Right lobe of liver (tissue), 6 donors: ENCODE data around the gene PVR. TPM values are rescaled to one million over a fixed set of nuclear protein-coding genes. Genes with fewer than 3 reads are reported as not detected.

Experiments
- ATAC-seq, 4 donors: fragments of 200-7000 bp; cut with Tn5 transposase; one replicate each; pipeline ENCODE4 v1.9.1; 2020; ENCODE audit warnings: mild to moderate bottlenecking in 4 of 4, moderate library complexity in 4 of 4
- DNase-seq, 3 donors: peaks; one replicate each; pipeline ENCODE4 v3.0.0-alpha.2; 2020
- H3K27ac ChIP-seq, 3 donors: fragments of 200-600 bp; one replicate each; pipeline ENCODE4 v1.8.0; 2022
- H3K27me3 ChIP-seq, 2 donors: fragments of 200-600 bp; one replicate each; pipeline ENCODE4 v1.8.0; 2022
- H3K36me3 ChIP-seq, 4 donors: fragments of 200-600 bp; sonication (generic) in 1 of 4; one replicate each; pipeline versions ENCODE4 v1.5.1 to v1.8.0; 2017 to 2022; ENCODE audit warnings: control low read depth in 1 of 4
- H3K4me1 ChIP-seq, 4 donors: fragments of 200-600 bp; sonication (generic) in 1 of 4; one replicate each; pipeline versions ENCODE4 v1.5.1 to v1.8.0; 2017 to 2022; ENCODE audit warnings: control low read depth in 1 of 4
- H3K4me3 ChIP-seq, 3 donors: fragments of 200-600 bp; one replicate each; pipeline ENCODE4 v1.8.0; 2022
- H3K9me3 ChIP-seq, 4 donors: fragments of 200-600 bp; sonication (generic) in 1 of 4; one replicate each; pipeline versions ENCODE4 v1.5.1 to v1.8.0; 2017 to 2022; ENCODE audit warnings: control low read depth in 1 of 4
- POLR2A ChIP-seq: fragments of 450-650 bp; IDR thresholded peaks from one replicate; pipeline ENCODE4 v1.6.1; 2017; ENCODE audit warnings: antibody characterized with exemption, mild to moderate bottlenecking
- WGBS: methylation state at CpG from one replicate; pipeline ENCODE4 v1.1.6; 2018; ENCODE audit warnings: low coverage, low lambda C conversion rate; ENCODE audit not compliant: insufficient coverage; ENCODE audit errors: missing lambda C conversion rate; 5-methylcytosine and 5-hydroxymethylcytosine counted together
- intact Hi-C, 2 donors: fragments of 100-400 bp; cut with DNase I; formaldehyde crosslinking; loops; one replicate each; pipeline versions ENCODE4 v1.11.2 to v1.14.1; 2022
- total RNA-seq, 6 experiments: library from RNA; depleted of rRNA in 2 of 6; stranded (reverse); fragments of >200 nt in 2 of 6; fragmentation: NEBNext Ultra II Directional in 3 of 6; extraction: Animal tissue kit (Norgen Biotek cat#: 25700) in 3 of 6; gene quantifications; one replicate each; pipeline versions ENCODE4 v1.1.0 to v1.2.4, GENCODE V29; 2016 to 2023
- TF ChIP-seq, protein P1 (sequence below), 4 donors: fragments of 200-600 bp in 3 of 4; fragments of 450-650 bp in 1 of 4; IDR thresholded peaks; one replicate each; pipeline versions ENCODE4 v1.5.1 to v1.8.0; 2016 to 2022; ENCODE audit warnings: antibody characterized with exemption in 4 of 4, mild to moderate bottlenecking in 2 of 4
- donor health status: DM: no; HTN: yes; CAD: no.
- donor health status: DM: no; HTN: no; CAD: no.
- donor health status: DM: no; HTN: no; CAD: no.
- donor health status: DM: no; HTN: yes; CAD: no.
- donor health status: DM: no; HTN: yes; CAD: no.

PVR gene
- total RNA-seq, 6 experiments from 2014 or later, result 26.6 to 66.6 (median 55.5) TPM

DNA sequence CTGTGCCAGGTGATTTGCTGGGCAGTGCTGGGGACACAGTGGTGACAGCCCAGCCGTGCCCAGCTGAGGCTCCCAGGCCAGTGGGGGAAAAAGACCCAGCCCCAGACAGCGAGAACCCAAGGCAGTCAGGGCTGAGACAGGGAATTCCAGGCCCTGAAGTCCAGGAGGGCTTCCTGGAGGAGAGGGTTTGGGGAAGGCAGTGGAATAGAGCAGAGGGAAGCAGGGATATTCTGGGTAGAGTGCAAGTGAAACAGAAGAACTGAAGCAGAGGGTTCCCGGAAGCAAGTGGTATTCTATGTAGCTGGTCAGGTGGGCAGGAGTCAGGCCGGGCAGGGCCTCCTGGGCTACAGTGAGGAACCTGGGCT is 53.9 kb downstream of the PVR start:
- Histone ChIP-seq H3K4me3 (no peak overlapping the region), H3K27me3 (no peaks in the 10 kb centered on the region), H3K36me3 (no peaks in the 10 kb centered on the region), H3K4me1 (peaks cover 0 to 44% (median 21%) of the 10 kb centered on the region in 4 donors), H3K9me3 (no peaks in the 10 kb centered on the region), H3K27ac (peak overlapping the region in 1 of 3 donors; percentile 37)
- 83% methylated on average over 2 of the region's 4 CpGs for WGBS
- DNase-seq (no peak), ATAC-seq (peak in 1 of 4 donors; percentile 12)
- no peak for TF ChIP-seq POLR2A
- TF ChIP-seq, protein P1, sequence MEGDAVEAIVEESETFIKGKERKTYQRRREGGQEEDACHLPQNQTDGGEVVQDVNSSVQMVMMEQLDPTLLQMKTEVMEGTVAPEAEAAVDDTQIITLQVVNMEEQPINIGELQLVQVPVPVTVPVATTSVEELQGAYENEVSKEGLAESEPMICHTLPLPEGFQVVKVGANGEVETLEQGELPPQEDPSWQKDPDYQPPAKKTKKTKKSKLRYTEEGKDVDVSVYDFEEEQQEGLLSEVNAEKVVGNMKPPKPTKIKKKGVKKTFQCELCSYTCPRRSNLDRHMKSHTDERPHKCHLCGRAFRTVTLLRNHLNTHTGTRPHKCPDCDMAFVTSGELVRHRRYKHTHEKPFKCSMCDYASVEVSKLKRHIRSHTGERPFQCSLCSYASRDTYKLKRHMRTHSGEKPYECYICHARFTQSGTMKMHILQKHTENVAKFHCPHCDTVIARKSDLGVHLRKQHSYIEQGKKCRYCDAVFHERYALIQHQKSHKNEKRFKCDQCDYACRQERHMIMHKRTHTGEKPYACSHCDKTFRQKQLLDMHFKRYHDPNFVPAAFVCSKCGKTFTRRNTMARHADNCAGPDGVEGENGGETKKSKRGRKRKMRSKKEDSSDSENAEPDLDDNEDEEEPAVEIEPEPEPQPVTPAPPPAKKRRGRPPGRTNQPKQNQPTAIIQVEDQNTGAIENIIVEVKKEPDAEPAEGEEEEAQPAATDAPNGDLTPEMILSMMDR (IDR thresholded peaks at IDR 0.05), result no peak
- intact Hi-C loops, result no loop called here

GRCh38 chr19:44698492-44699201 is 54.9 kb downstream of the PVR start, which contains the start of gene CEACAM16:
Gene CEACAM16 (plus strand): TSS chr19:44699151. CDS start chr19:44701457, 2,306 bp downstream.
- ATAC-seq (no peak), DNase-seq (no peak)
- WGBS, result 67% methylated on average over 8 of the region's 13 CpGs
- peaks cover 0 to 37% (median 17%) of the 10 kb centered on the region in 4 donors for H3K4me1 ChIP-seq
- H3K9me3 ChIP-seq, result no peaks in the 10 kb centered on the region
- no peak within 1 kb of the TSS for H3K4me3 ChIP-seq
- H3K27me3 ChIP-seq, result no peaks in the 10 kb centered on the region
- intact Hi-C loops, result no loop called here
- TF ChIP-seq, protein P1 (IDR thresholded peaks at IDR 0.05), result no peak
- no peak for TF ChIP-seq POLR2A
- H3K27ac ChIP-seq, result no peak within 1 kb of the TSS
- H3K36me3 ChIP-seq, result no peaks in the 10 kb centered on the region

- Histone ChIP-seq H3K4me1 (peaks cover 0 to 18% (median 8%) of the 10 kb centered on the region in 4 donors), H3K36me3 (no peaks in the 10 kb centered on the region), H3K9me3 (no peaks in the 10 kb centered on the region), H3K27me3 (no peaks in the 10 kb centered on the region), H3K27ac (no peak overlapping the region), H3K4me3 (no peak overlapping the region)
- no peak for ATAC-seq
- intact Hi-C loops, result no loop called here
- WGBS, result 93% methylated on average over 3 of the region's 5 CpGs
- no peak for TF ChIP-seq POLR2A
- TF ChIP-seq, protein P1 (IDR thresholded peaks at IDR 0.05), result no peak
- no peak for DNase-seq
Measured at GRCh38 chr19:44700547-44700946, 56.8 kb downstream of the PVR start.

DNA sequence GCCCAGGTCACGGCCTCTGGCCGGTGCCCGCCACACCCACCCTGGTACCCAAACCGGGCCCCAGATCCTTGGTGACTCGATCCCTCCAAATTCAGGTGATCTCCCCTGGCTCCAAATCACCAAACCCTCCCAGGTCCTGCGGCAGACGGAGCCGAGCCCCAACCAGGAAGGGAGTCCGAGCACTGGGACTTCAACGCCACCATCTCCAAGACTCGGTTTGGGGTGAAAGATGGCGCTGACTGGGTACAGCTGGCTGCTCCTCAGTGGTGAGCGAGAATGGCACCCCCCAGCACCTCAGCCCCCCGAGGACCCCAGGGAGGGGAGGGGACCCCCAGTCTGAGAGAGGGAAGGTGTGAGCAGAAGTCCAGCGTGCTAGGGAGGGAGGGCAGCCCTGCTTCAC is 57.5 kb downstream of the PVR start:
- TF ChIP-seq POLR2A, result no peak
- TF ChIP-seq, protein P1 (IDR thresholded peaks at IDR 0.05), result no peak
- Histone ChIP-seq H3K4me1 (peaks cover 0 to 11% (median 5%) of the 10 kb centered on the region in 4 donors), H3K9me3 (no peaks in the 10 kb centered on the region), H3K4me3 (no peak overlapping the region), H3K27ac (no peak overlapping the region), H3K36me3 (no peaks in the 10 kb centered on the region), H3K27me3 (no peaks in the 10 kb centered on the region)
- intact Hi-C loops, result no loop called here
- DNase-seq (no peak), ATAC-seq (no peak)
- 52% methylated on average over 3 of the region's 15 CpGs for WGBS
